Panc1 (cell line): Measurements from ENCODE around the gene NHSL1. TPM values are rescaled to one million over a fixed set of nuclear protein-coding genes. Genes with fewer than 3 reads are reported as not detected.

Experiments used
- ATAC-seq: fragments of 200-7000 bp; cut with Tn5 transposase; 2 replicates; pipeline ENCODE4 v1.9.1; 2020; ENCODE audit warnings: mild to moderate bottlenecking, moderate library complexity
- BruUV-seq: library from RNA; stranded (reverse); fragments of 400-500 nt; replicated peaks from 2 replicates; lab custom pipeline; 2021; lab: Mats Ljungman, UMichigan
- CTCF ChIA-PET: fragments of 300-600 bp; sonication (Branson Sonifier 250); formaldehyde crosslinking; loops from one replicate; lab custom pipeline; 2022; ENCODE audit warnings: antibody characterized with exemption; lab: Charles Lee
- POLR2A ChIA-PET: fragments of 300-600 bp; sonication (Branson Sonifier 250); formaldehyde crosslinking; loops from one replicate; lab custom pipeline; 2022; ENCODE audit warnings: antibody characterized with exemption; lab: Charles Lee
- DNase-seq: peaks from one replicate; pipeline ENCODE4 v3.0.0-alpha.2; 2010; ENCODE audit warnings: low read depth, low spot score
- H3K27ac ChIP-seq: 2 replicates; pipeline ENCODE4 v1.5.1; 2011; ENCODE audit warnings: mild to moderate bottlenecking, low read length, inconsistent platforms
- H3K27me3 ChIP-seq: fragments of 200-500 bp; sonication (Bioruptor generic); 2 replicates; pipeline ENCODE4 v1.6.0; 2014; ENCODE audit warnings: low read length, inconsistent platforms; ENCODE audit not compliant: control insufficient read depth, insufficient read depth
- H3K36me3 ChIP-seq: fragments of 200-500 bp; sonication (Bioruptor generic); 2 replicates; pipeline ENCODE4 v1.5.1; 2014; ENCODE audit warnings: inconsistent platforms, mild to moderate bottlenecking, low read length, moderate library complexity; ENCODE audit not compliant: control insufficient read depth, insufficient read depth
- H3K4me1 ChIP-seq: 2 replicates; pipeline ENCODE4 v1.5.1; 2011; ENCODE audit warnings: inconsistent platforms, mild to moderate bottlenecking, low read length, moderate library complexity; ENCODE audit not compliant: control insufficient read depth, insufficient read depth
- H3K4me3 ChIP-seq, 2 experiments: 2 replicates each; pipeline ENCODE4 v1.5.1; 2011 to 2012; ENCODE audit warnings: low read depth in 2 of 2, low read length in 2 of 2, mild to moderate bottlenecking in 2 of 2, inconsistent platforms in 1 of 2, moderate library complexity in 1 of 2
- H3K9me3 ChIP-seq: fragments of 200-500 bp; sonication (Bioruptor generic); 2 replicates; pipeline ENCODE4 v1.5.1; 2014; ENCODE audit warnings: low read depth, mild to moderate bottlenecking, inconsistent platforms, low read length, moderate library complexity; ENCODE audit not compliant: control insufficient read depth, insufficient read depth
- CTCF ChIP-seq: fragments of 450-650 bp; IDR thresholded peaks from 2 replicates; pipeline ENCODE4 v1.5.1; 2017; ENCODE audit warnings: mild to moderate bottlenecking
- POLR2AphosphoS5 ChIP-seq: IDR thresholded peaks from 2 replicates; pipeline ENCODE4 v1.6.1; 2012; ENCODE audit warnings: mild to moderate bottlenecking, low read depth, low read length, moderate library complexity
- REST ChIP-seq, 2 experiments: IDR thresholded peaks; 2 replicates each; pipeline ENCODE4 v1.6.1; 2011 to 2012; ENCODE audit warnings: low read depth in 2 of 2, control low read depth in 1 of 2, low read length in 1 of 2, mild to moderate bottlenecking in 1 of 2, moderate library complexity in 1 of 2; ENCODE audit not compliant: insufficient read depth in 1 of 2
- SIN3A ChIP-seq: IDR thresholded peaks from 2 replicates; pipeline ENCODE4 v1.6.1; 2012; ENCODE audit warnings: low read depth, mild to moderate bottlenecking, low read length, moderate library complexity, borderline replicate concordance; ENCODE audit not compliant: insufficient read depth
- TCF7L2 ChIP-seq: IDR thresholded peaks from 2 replicates; pipeline ENCODE4 v1.6.1; 2011; ENCODE audit warnings: mild to moderate bottlenecking, low read depth, low read length, inconsistent platforms
- in situ Hi-C: cut with HindIII; loops from 2 replicates; pipeline ENCODE4 v1.10.0; 2016; ENCODE audit warnings: low sequenced_read_pairs, low pct_unique_long_range_greater_than_20kb
- intact Hi-C: fragments of 100-400 bp; cut with micrococcal nuclease; formaldehyde crosslinking; loops from one replicate; pipeline ENCODE4 v1.10.0; 2022; ENCODE audit not compliant: unreplicated experiment
- total RNA-seq: library from RNA; stranded (reverse); gene quantifications from one replicate; pipeline ENCODE4 v1.2.1, GENCODE V29; 2021; ENCODE audit not compliant: unreplicated experiment

NHSL1 gene
- total RNA-seq, 1 experiment from 2014 or later, result 20.6 TPM

GRCh38 chr6:138528137-138528536 is 28.8 kb upstream of the NHSL1 start:
- no peak for DNase-seq

GRCh38 chr6:138527411-138528088 is 28.3 kb upstream of the NHSL1 start:
- Histone ChIP-seq H3K4me3 (no peak overlapping the region), H3K27ac (no peak overlapping the region), H3K9me3 (no peaks in the 10 kb centered on the region), H3K36me3 (no peaks in the 10 kb centered on the region), H3K27me3 (no peaks in the 10 kb centered on the region), H3K4me1 (no peaks in the 10 kb centered on the region)
- CTCF ChIA-PET, result no interaction called here
- in situ Hi-C loops, result no loop called here
- intact Hi-C loops, result no loop called here
- TF ChIP-seq TCF7L2 (no peak), POLR2AphosphoS5 (no peak), CTCF (no peak), SIN3A (no peak), REST (IDR thresholded peaks at IDR 0.05; ENCODE audit: insufficient read depth in 1 of 2, low read depth in 2 of 2, low read length in 1 of 2) (no peak)
- ATAC-seq (no peak), DNase-seq (no peak)
- POLR2A ChIA-PET, result interaction anchor here (0.6 to 0.8 kb wide), 2 partner anchors 241 to 1561 kb away, joined by 3 read pairs; no protein-coding TSS in a partner anchor
- no TSS peak for BruUV-seq

More at GRCh38 chr6:138528137-138528536, 28.8 kb upstream of the NHSL1 start:
- ATAC-seq, result no peak
- TF ChIP-seq SIN3A, result no peak
- TF ChIP-seq REST (IDR thresholded peaks at IDR 0.05; ENCODE audit: insufficient read depth in 1 of 2, low read depth in 2 of 2, low read length in 1 of 2), result no peak
- no peak for TF ChIP-seq POLR2AphosphoS5
- TF ChIP-seq CTCF, result no peak
- TF ChIP-seq TCF7L2, result no peak
- Histone ChIP-seq H3K27ac (no peak overlapping the region), H3K9me3 (no peaks in the 10 kb centered on the region), H3K27me3 (no peaks in the 10 kb centered on the region), H3K36me3 (no peaks in the 10 kb centered on the region), H3K4me1 (no peaks in the 10 kb centered on the region), H3K4me3 (no peak overlapping the region)
- in situ Hi-C loops (no loop called here), intact Hi-C loops (no loop called here)
- BruUV-seq, result no TSS peak
- ChIA-PET POLR2A (interaction anchor here (0.6 kb wide), 1 partner anchor 241 kb away, joined by 3 read pairs; no protein-coding TSS in a partner anchor), CTCF (no interaction called here)
